ENCODE data around the gene CD86.

- TF ChIP-seq ZNF449 (CRISPR knock-in tag; IDR thresholded peaks at IDR 0.05) = no peak
- TF ChIP-seq HMGXB4 (CRISPR knock-in tag; IDR thresholded peaks at IDR 0.05) = no peak
- no peak for TF ChIP-seq CTCF (IDR thresholded peaks at IDR 0.05 in 2 of 3, conservative IDR thresholded peaks at IDR 0.05 in 1 of 3; ENCODE audit: insufficient read depth in 2 of 3, low read depth in 1 of 3, low read length in 3 of 3)
- TF ChIP-seq EZH2 (IDR thresholded peaks at IDR 0.05; ENCODE audit: borderline replicate concordance, low read depth, low read length) = no peak
- no peak for TF ChIP-seq RAD21 (CRISPR knock-in tag; conservative IDR thresholded peaks at IDR 0.05 in 1 of 2, IDR thresholded peaks at IDR 0.05 in 1 of 2)
- TF ChIP-seq ZNF253 (CRISPR knock-in tag; conservative IDR thresholded peaks at IDR 0.05) = no peak
- no peak for TF ChIP-seq ELF1 (tag; IDR thresholded peaks at IDR 0.05)
- no peak for TF ChIP-seq ZNF239 (CRISPR knock-in tag; IDR thresholded peaks at IDR 0.05)
- no peak for TF ChIP-seq E2F4 (CRISPR knock-in tag; IDR thresholded peaks at IDR 0.05; ENCODE audit: low read depth)
- no peak for TF ChIP-seq ZZZ3 (IDR thresholded peaks at IDR 0.05)
- no peak for TF ChIP-seq POLR2B (IDR thresholded peaks at IDR 0.05; ENCODE audit: low read depth, partially characterized antibody)
- no peak for TF ChIP-seq GABPA (tag; conservative IDR thresholded peaks at IDR 0.05; ENCODE audit: low read depth)
- no peak for TF ChIP-seq SAFB2 (IDR thresholded peaks at IDR 0.05; ENCODE audit: borderline replicate concordance, low read depth, low read length, severe bottlenecking)
These were observed 30.5 kb downstream of the CD86 start for GRCh38 chr3:122085673-122086072.
